Hepatocyte (in vitro differentiated cells): Measurements from ENCODE around the gene PRAC1.

Source experiments
- EZH2 ChIP-seq: fragments of 200-600 bp; sonication (generic); IDR thresholded peaks from 2 replicates; pipeline ENCODE4 v1.6.1; 2016; ENCODE audit warnings: antibody characterized with exemption, mild to moderate bottlenecking, borderline replicate concordance
- TF ChIP-seq, protein P1 (sequence below): fragments of 200-600 bp; sonication (generic); IDR thresholded peaks from 2 replicates; pipeline ENCODE4 v1.5.1; 2016; ENCODE audit warnings: antibody characterized with exemption, mild to moderate bottlenecking; ENCODE audit not compliant: poor library complexity

DNA sequence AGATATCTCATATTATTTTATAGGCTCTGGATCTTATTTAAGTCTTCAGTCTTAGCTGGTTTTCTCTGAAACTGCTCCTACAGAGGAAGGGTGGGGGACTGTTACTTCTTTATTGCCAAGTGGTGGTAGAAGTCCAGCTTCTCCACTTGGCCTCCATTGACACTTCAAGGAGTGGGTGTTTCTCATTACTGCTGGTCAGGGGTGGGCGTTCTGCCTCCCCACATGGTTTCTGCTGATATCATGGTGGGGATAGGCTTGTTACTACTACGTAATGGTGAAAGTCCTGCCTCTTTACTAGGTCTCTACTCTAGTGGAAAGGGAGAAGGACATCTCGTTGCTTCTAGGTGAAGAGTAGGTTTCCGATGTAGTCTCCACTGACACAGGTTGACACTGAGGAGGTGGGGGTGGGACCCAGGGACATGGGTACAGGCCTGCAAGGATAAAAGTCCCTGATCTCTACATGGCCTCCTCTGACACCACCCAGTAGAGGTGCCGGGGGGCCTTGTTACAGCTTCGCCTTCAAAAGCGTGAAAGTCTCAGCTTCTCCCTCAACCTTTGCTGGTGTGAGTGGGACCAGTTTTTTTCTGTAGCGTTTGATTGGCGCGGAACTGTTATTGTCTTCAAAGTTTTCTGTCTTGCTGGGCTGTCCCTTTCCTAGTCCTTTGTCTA is 20.3 kb downstream of the PRAC1 start:
- no peak for TF ChIP-seq EZH2
- TF ChIP-seq, protein P1, sequence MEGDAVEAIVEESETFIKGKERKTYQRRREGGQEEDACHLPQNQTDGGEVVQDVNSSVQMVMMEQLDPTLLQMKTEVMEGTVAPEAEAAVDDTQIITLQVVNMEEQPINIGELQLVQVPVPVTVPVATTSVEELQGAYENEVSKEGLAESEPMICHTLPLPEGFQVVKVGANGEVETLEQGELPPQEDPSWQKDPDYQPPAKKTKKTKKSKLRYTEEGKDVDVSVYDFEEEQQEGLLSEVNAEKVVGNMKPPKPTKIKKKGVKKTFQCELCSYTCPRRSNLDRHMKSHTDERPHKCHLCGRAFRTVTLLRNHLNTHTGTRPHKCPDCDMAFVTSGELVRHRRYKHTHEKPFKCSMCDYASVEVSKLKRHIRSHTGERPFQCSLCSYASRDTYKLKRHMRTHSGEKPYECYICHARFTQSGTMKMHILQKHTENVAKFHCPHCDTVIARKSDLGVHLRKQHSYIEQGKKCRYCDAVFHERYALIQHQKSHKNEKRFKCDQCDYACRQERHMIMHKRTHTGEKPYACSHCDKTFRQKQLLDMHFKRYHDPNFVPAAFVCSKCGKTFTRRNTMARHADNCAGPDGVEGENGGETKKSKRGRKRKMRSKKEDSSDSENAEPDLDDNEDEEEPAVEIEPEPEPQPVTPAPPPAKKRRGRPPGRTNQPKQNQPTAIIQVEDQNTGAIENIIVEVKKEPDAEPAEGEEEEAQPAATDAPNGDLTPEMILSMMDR, result no peak
